HG03135 (cell line): Measurements from ENCODE around the gene KRT5.
"Not testable (repeated sequence)": the region's sequence is repeated elsewhere in the genome, so short reads cannot be mapped to it uniquely, and the experiment has no call there.

ENCODE experiments used
- ATAC-seq: cut with Tn5 transposase; IDR thresholded peaks from one replicate; pipeline ENCODE4 v1.9.1; 2021; ENCODE audit warnings: mild to moderate bottlenecking, moderate library complexity; ENCODE audit not compliant: unreplicated experiment

The KRT5 gene

DNA sequence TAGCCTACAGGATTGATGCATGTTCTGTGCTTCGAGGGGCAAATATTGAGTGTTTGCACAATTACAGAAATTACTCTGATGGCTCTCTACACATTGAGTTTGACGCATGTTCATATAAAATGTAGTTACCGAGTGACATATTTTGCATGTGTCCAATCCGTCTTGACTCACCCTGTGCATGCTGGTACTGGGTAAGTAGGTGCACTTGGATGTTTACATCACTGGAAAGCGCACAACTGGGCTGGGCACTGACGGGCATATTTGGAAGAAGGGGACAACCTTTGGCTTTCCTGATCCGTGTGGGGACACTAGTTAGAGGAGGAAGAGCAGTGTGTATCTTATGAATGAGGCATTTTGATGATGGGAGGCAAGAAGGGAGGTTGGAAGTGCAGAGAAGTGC, 22.2 kb downstream of the KRT5 start:
- no peak for ATAC-seq

GRCh38 chr12:52496590-52497071, 23.6 kb downstream of the KRT5 start:
- no peak for ATAC-seq

- ATAC-seq: no peak
Observed at GRCh38 chr12:52496054-52496453, 24.1 kb downstream of the KRT5 start.

GRCh38 chr12:52495389-52495788, 24.8 kb downstream of the KRT5 start:
- ATAC-seq: no peak

DNA sequence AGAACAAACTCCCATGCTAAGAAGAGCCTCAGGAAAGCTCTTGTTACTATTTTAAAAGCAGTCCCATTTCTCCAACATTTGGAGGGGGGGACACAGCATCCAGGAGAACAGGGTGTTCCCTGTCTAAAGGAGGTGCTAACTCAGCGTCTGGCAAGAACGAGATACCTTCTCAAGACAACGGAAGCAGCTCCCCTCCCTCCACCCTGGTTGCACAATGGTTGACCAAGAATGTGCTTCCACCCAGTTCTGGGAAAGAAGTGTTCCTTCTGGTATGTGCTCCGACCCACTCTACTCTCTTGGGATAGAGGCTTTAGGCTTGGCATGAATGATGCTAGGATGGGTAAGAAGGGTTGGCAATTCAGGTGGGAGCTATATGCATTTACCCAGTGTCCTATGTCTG, 25.7 kb downstream of the KRT5 start:
- no peak for ATAC-seq

GRCh38 chr12:52494100-52494499, 26.1 kb downstream of the KRT5 start:
- no peak for ATAC-seq

DNA sequence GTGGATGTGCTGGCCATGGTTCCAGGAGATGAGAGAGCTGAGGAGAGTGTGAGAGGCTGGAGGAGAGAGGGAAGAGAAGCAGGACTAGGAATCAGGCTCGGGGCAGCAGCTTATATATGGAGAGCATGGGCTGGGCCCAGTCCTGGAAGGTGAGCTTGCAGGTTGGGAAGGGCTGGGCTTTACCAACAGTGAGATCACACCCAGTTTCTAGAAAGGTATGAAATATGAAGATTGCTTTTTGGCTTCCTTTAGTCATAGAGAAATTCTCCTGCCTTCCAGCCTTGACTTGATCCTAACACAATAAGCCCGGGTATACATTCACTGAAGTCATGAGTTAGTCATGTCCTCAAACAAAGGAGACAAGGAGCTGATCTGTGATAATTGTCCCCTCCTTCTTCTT, 27.0 kb downstream of the KRT5 start, which contains the start of gene KRT6A:
Gene KRT6A (minus strand): TSS at position 86 of the 400 bp plus-strand sequence. CDS start 69 bp downstream, at position 17.
- no peak for ATAC-seq

DNA sequence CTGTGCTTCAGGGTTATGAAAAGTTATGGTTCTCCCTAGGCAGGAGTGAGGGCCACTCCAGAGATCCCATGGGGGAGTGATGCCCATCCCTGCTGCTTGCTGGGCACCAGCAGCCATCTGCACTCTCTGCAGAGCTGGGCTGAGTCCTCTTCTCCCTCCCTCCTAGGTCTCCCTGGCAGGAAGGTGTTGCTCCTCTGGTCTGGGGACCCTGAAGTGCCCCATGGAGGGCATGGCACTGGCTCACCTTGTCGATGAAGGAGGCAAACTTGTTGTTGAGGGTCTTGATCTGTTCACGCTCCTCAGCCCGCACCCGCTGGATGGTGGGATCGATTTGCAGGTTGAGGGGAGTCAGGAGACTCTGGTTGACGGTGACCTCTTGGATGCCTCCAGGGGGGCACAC, 27.8 kb downstream of the KRT5 start:
- ATAC-seq: not testable (repeated sequence)

GRCh38 chr12:52491495-52491894, 28.7 kb downstream of the KRT5 start:
- not testable (repeated sequence) for ATAC-seq

- ATAC-seq: no peak
Observed at GRCh38 chr12:52488736-52489135, 31.5 kb downstream of the KRT5 start.

GRCh38 chr12:52487744-52488443, 32.3 kb downstream of the KRT5 start:
- ATAC-seq: not testable (repeated sequence)

DNA sequence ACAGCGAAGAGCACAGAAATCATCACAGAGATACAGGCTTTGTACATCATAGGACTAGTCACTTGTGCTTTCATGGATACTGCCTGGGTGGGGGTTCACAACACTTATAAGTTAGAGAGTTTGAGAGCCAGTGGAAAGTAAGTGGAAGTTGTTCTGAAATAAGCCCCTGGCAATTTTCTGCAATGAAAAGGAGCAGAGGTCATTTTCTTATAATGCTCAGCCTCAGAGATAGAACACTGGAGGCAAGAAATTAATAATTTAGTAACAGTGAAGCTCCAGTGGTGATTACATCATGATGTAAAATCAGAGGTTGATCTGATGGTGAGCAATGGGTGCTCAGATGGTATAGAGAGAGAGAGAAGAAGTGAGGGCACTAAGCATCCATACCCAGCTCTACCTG, 33.0 kb downstream of the KRT5 start:
- no peak for ATAC-seq

DNA sequence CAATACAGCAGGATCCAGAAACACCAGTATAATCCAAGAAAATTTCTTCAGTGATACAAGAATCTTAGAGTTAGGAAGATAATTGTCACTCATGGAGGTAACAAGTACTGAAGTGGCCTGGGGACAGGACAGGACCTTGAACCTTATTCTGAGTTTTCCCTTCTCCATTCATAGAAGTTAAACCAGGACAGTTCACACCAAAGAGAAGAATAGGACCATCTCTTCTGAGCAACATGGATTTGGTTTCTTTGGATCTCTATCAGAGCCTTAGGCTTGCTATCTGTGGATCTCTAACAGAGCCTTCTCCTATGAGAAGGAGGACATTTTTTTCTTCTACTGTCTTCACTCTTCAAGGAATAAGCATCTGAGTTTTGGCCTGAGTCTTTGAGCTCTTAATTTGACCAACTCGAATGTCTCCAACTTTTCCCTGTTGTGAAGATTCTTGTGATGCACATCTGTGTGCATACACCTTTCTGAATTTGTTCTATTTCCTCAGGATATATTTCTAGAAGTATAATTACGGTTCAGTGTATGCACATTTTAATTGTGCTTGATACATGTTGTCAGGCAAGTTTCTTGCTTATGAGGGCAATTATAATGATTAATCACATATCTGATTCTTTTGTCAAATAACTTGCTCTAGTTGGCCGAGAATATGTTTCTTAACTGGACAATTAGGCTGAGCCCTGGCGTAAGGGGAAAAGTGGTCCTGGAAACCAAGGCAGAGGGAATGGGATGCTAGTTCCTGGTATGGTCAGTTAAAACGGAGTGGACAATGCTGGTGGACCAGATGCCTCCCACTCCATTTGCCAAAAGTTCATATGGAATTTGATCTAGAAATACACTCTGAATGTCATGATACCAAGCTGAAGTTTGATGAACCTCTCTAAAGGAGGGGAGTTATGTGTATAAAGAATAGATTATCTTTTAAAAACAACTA, 33.8 kb downstream of the KRT5 start:
- no peak for ATAC-seq

DNA sequence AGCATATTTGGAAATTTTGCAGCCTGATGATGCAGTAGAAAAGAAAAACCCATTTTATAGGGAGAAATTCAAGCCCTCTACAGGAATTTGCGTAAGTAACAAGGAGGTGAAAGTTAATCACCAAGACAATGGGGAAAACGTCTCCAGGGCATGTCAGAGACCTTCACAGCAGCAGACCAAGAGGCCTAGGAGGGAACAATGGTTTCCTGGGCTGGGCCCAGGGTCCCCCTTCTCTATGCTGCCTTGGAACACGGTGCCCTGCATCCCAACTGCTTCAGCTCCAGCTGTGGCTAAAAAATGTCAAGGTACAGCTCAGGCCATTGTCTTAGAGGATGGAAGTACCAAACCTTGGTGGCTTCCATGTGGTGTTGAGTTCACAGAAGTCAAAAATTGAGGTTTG, 40.1 kb downstream of the KRT5 start:
- ATAC-seq: no peak

DNA sequence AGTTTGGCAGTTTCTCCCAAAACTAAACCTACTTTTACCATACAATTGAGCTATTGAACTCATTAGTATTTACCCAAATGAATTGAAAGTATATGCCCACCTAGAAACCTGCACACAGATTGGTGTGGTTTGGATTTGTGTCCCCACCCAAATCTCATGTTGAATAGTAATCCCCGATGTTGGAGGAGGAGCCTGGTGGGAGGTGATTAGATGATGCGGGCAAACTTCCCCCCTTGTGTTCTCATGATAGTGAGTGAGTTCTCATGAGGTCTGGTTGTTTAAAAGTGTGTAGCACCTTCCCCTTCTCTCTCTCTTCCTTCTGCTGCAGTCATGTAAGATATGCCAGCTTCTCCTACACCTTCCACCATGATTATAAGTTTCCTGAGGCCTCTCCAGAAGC, 42.5 kb downstream of the KRT5 start:
- no peak for ATAC-seq

GRCh38 chr12:52474212-52474611, 46.0 kb downstream of the KRT5 start:
- no peak for ATAC-seq

- no peak for ATAC-seq
Observed at GRCh38 chr12:52473768-52474167, 46.4 kb downstream of the KRT5 start, which contains the start of gene KRT6C. Gene KRT6C, minus strand, starts transcription at chr12:52473805. Its CDS starts 68 bp downstream, at chr12:52473737.

GRCh38 chr12:52469853-52470252, 50.3 kb downstream of the KRT5 start:
- ATAC-seq: no peak

DNA sequence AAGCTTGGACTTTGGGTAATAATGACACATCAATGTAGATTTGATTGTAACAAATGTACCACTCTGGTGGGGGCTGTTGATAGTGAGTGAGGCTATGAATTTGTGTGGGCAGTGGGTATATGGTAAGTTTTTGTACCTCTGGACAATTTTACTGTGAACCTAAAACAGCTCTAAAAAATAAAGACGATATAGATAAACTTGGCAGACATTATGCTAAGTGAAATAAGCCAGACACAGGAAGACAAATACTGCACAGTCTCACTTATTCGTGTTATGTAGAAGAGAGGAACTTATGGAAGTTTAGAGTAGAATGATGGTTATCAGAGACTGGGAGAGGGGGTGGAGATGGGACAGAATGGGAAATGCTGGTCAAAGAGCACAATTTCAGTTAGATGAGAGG, 55.3 kb downstream of the KRT5 start:
- no peak for ATAC-seq
